Body of pancreas (tissue), 4 donors: ENCODE data around the gene C19orf81. TPM values are rescaled to one million over a fixed set of nuclear protein-coding genes. Genes with fewer than 3 reads are reported as not detected.

ENCODE experiments used
- ATAC-seq: fragments of 150-250 bp; one replicate; pipeline ENCODE4 v1.9.1; 2016
- DNase-seq, 4 donors: peaks; one replicate each; pipeline ENCODE4 v3.0.0-alpha.2; 2019
- H3K27ac ChIP-seq, 4 donors: fragments of 200-600 bp; sonication (generic); 1 replicate in 3 of 4; 2 replicates in 1 of 4; pipeline versions ENCODE4 v1.5.1 to v1.6.1; 2016 to 2019; ENCODE audit warnings: mild to moderate bottlenecking in 1 of 4, mixed read lengths in 1 of 4, moderate library complexity in 1 of 4
- H3K27me3 ChIP-seq, 2 donors: fragments of 200-600 bp; sonication (generic); one replicate each; pipeline ENCODE4 v1.6.0; 2016; ENCODE audit warnings: mild to moderate bottlenecking in 1 of 2
- H3K36me3 ChIP-seq, 2 donors: fragments of 200-600 bp; sonication (generic); replicated peaks in 1 of 2; 2 replicates each; pipeline ENCODE4 v1.5.1; 2016; ENCODE audit warnings: low read depth in 2 of 2; ENCODE audit not compliant: insufficient read depth in 1 of 2
- H3K4me1 ChIP-seq: fragments of 200-600 bp; sonication (generic); one replicate; pipeline ENCODE4 v1.6.0; 2016
- H3K4me3 ChIP-seq, 2 donors: fragments of 200-600 bp; sonication (generic); 1 replicate in 1 of 2; 2 replicates in 1 of 2; pipeline ENCODE4 v1.5.1; 2016 to 2019
- H3K9me3 ChIP-seq, 3 donors: fragments of 200-600 bp; sonication (generic); 1 replicate in 2 of 3; 2 replicates in 1 of 3; pipeline ENCODE4 v1.5.1; 2016
- POLR2A ChIP-seq, 3 donors: fragments of 450-650 bp; IDR thresholded peaks; one replicate each; pipeline ENCODE4 v1.6.1; 2016; ENCODE audit warnings: antibody characterized with exemption in 3 of 3, mild to moderate bottlenecking in 2 of 3
- WGBS, 2 donors: methylation state at CpG; one replicate each; pipeline ENCODE4 v1.1.5; 2017; 5-methylcytosine and 5-hydroxymethylcytosine counted together
- intact Hi-C: fragments of 100-400 bp; cut with DNase I; formaldehyde crosslinking; loops from one replicate; pipeline ENCODE4 v1.15.1; 2023
- total RNA-seq, 2 donors: library from RNA; depleted of rRNA; stranded (reverse); fragments of >200 nt; gene quantifications; one replicate each; pipeline ENCODE4 v1.1.0, GENCODE V29; 2016
- TF ChIP-seq, protein P1 (sequence below), 7 experiments: fragments of 450-650 bp in 4 of 7; fragments of 200-600 bp in 3 of 7; sonication (generic) in 3 of 7; IDR thresholded peaks; one replicate each; pipeline ENCODE4 v1.5.1; 2016 to 2019; ENCODE audit warnings: antibody characterized with exemption in 7 of 7

The C19orf81 gene
- total RNA-seq, 2 donors from 2014 or later: not detected

DNA sequence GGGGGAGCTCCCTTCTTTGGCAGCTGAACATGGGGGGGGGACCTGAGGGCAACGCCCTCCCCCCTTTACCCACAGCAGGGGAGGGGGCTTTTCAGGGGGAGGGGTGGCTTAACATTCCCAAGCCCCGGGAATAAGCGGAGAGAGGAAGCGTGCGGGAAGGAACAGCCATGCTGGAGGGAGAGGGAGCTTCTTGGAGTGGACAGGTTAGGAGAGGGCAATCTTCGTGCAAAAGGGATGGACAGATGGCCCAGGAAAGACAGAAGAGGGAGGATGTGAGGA, 10.8 kb downstream of the C19orf81 start:
- Histone ChIP-seq H3K36me3 (no peaks in the 10 kb centered on the region), H3K4me1 (peaks cover 13% of the 10 kb centered on the region), H3K9me3 (peaks cover 0 to 8% (median 0%) of the 10 kb centered on the region in 3 donors), H3K27me3 (peaks cover 0 to 20% of the 10 kb centered on the region in 2 donors), H3K4me3 (no peak overlapping the region), H3K27ac (no peak overlapping the region)
- DNase-seq (no peak), ATAC-seq (no peak)
- 17 to 24% methylated on average over 5 to 6 of the region's 6 CpGs for WGBS, 2 donors
- intact Hi-C loops: no loop called here
- no peak for TF ChIP-seq POLR2A (IDR thresholded peaks at IDR 0.05)
- TF ChIP-seq, protein P1, sequence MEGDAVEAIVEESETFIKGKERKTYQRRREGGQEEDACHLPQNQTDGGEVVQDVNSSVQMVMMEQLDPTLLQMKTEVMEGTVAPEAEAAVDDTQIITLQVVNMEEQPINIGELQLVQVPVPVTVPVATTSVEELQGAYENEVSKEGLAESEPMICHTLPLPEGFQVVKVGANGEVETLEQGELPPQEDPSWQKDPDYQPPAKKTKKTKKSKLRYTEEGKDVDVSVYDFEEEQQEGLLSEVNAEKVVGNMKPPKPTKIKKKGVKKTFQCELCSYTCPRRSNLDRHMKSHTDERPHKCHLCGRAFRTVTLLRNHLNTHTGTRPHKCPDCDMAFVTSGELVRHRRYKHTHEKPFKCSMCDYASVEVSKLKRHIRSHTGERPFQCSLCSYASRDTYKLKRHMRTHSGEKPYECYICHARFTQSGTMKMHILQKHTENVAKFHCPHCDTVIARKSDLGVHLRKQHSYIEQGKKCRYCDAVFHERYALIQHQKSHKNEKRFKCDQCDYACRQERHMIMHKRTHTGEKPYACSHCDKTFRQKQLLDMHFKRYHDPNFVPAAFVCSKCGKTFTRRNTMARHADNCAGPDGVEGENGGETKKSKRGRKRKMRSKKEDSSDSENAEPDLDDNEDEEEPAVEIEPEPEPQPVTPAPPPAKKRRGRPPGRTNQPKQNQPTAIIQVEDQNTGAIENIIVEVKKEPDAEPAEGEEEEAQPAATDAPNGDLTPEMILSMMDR (IDR thresholded peaks at IDR 0.05): no peak

DNA sequence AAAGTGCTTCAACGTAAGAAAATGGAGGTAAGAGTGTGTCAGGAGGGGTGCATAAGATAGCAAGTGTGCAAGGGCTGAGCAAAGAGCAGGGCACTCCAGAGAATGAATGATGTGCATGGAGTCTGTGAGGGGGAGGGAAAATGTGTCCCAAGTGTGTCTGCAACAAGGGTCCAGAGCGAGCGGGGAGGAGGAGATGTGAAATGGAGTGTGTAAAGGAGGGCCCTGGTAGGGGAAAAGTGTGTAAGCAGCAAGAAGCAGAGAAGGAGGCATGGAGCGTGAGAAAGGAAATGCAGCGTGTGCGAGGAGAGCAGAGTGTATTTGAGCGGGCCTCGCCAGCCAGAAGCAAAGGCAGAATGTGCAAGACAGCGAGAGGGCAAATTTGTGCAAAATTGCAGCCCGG, 11.8 kb downstream of the C19orf81 start:
- DNase-seq (no peak), ATAC-seq (no peak)
- H3K4me1 ChIP-seq: peaks cover 13% of the 10 kb centered on the region
- H3K36me3 ChIP-seq: no peaks in the 10 kb centered on the region
- TF ChIP-seq POLR2A (IDR thresholded peaks at IDR 0.05): no peak
- TF ChIP-seq, protein P1 (IDR thresholded peaks at IDR 0.05): no peak
- intact Hi-C loops: no loop called here
- H3K27ac ChIP-seq: no peak overlapping the region
- peaks cover 0 to 20% of the 10 kb centered on the region in 2 donors for H3K27me3 ChIP-seq
- WGBS, 2 donors: 70 to 81% methylated on average over 10 of the region's 10 CpGs
- no peaks in the 10 kb centered on the region for H3K9me3 ChIP-seq
- no peak overlapping the region for H3K4me3 ChIP-seq

DNA sequence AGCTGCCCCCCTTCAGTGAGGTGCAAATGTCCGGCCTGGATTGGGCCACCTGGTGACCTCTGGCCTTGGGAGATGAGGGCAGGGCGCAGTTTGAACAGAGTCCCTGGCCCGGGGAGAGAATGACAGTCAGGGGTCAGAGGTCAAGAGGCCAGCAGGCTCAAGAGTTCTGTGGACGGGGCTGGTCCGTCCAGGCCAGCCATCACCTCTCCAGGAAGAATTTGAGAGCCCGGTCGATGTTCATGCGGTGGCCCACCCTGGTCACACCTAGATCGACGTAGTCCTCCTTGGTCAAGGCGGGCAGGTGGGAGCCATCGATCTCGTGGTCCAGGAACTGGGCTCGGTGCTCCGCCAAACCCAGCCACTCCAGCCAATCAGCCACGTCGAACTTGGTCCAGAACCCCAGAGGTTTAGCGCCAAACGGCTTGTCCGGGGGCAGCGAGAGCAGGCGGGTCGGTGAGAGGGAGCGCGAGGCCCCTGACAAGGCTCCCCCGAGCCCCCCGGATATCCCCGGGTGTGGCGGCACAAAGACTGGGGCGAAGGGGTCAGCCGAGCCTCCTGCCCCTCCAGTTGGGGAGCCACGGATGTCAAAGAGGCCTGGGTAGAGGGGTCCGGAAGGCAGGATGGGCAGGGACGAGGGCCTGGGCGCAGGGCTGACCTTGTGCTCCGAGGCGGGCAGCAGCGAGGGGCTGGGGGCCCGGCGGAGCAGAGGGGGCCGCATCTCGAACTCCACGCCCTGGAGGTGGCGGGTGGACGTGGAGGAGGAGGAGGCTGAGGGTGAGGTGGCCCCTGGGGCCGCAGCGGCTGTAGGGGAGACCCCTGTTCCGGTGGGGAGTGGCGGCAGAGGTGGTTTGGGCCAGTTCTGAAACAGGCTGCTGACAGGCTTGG, 12.8 kb downstream of the C19orf81 start:
- intact Hi-C loops: no loop called here
- TF ChIP-seq POLR2A (IDR thresholded peaks at IDR 0.05): no peak
- Histone ChIP-seq H3K4me3 (no peak overlapping the region), H3K9me3 (no peaks in the 10 kb centered on the region), H3K27me3 (peaks cover 0 to 23% of the 10 kb centered on the region in 2 donors), H3K4me1 (peaks cover 13% of the 10 kb centered on the region), H3K36me3 (no peaks in the 10 kb centered on the region), H3K27ac (no peak overlapping the region)
- ATAC-seq (no peak), DNase-seq (no peak)
- 51 to 63% methylated on average over 25 to 48 of the region's 49 CpGs for WGBS, 2 donors

DNA sequence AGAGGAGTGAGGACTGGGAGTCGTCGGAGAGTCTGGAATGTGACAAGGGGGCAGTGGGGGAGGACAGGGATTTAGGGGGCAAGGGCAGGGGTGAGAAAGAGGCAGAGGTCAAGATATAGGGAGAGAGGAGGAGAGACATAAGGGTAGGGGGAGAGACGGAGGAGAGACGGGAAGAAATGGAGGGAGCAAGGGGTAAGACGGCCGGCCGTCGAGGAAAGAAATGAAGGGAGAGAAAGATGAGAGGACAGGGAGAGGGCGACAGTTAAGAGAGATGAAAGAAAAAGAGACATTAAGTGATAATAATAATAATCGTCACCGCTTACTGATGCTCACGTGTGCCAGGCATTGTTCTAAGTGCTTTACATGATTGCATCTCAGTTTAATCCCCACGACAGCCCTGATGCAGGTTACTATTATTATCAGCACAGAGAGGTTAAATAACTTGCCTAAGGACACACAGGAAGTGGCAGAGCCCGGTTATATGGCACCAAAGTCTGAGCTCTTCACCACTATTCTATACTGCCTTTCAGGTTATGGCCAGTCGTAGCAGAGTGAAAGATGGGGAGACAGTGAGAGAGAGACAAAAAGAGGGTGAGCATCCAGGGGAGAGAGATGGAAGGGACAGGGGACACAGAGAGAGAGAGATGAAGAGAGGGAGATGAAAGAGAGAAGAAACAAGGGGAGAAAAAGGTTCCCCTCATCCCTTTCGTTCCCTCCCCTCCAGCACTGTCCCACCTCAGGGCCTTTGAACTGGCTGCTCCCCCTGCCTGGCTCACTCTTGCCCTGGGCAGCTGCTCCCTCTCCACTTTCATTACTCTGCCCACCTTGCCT, 13.6 kb downstream of the C19orf81 start:
- no peak for TF ChIP-seq POLR2A (IDR thresholded peaks at IDR 0.05)
- TF ChIP-seq, protein P1 (IDR thresholded peaks at IDR 0.05): no peak
- H3K9me3 ChIP-seq: no peaks in the 10 kb centered on the region
- ATAC-seq (no peak), DNase-seq (no peak)
- H3K4me3 ChIP-seq: no peak overlapping the region
- no peaks in the 10 kb centered on the region for H3K36me3 ChIP-seq
- 32 to 46% methylated on average over 16 of the region's 16 CpGs for WGBS, 2 donors
- peaks cover 21% of the 10 kb centered on the region for H3K4me1 ChIP-seq
- H3K27ac ChIP-seq: no peak overlapping the region
- intact Hi-C loops: no loop called here
- H3K27me3 ChIP-seq: peaks cover 6 to 28% of the 10 kb centered on the region in 2 donors

DNA sequence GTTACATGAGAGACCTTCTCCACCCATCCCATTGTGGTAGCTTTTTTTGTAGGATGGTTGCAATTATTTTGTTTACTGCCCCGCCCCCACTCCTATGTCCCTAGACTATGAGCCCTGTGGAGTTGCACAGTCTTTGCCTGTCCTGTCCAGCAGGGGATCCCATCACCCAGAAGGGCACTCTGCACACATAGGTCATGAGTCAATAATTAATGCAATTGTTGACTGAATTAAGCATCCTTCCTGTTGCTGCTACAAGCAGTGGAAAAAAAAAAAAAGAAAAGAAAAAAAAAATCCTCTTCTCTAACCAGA, 14.2 kb downstream of the C19orf81 start:
- Histone ChIP-seq H3K4me1 (peaks cover 18% of the 10 kb centered on the region), H3K27me3 (peaks cover 6 to 30% of the 10 kb centered on the region in 2 donors), H3K9me3 (no peaks in the 10 kb centered on the region), H3K4me3 (no peak overlapping the region), H3K36me3 (no peaks in the 10 kb centered on the region), H3K27ac (no peak overlapping the region)
- TF ChIP-seq, protein P1 (IDR thresholded peaks at IDR 0.05): no peak
- TF ChIP-seq POLR2A (IDR thresholded peaks at IDR 0.05): no peak
- ATAC-seq: no peak
- 53 to 67% methylated on average over 1 of the region's 1 CpG for WGBS, 2 donors
- DNase-seq: no peak
- intact Hi-C loops: no loop called here
